ENCODE measurements around the gene SIRT3. TPM values are rescaled to one million over a fixed set of nuclear protein-coding genes. Genes with fewer than 3 reads are reported as not detected.

SIRT3 gene
- total RNA-seq, 1 experiment from 2014 or later: 13.9 TPM

GRCh38 chr11:203056-203944, 32.8 kb downstream of the SIRT3 start:
- Histone ChIP-seq H3K18ac (ENCODE audit: insufficient read length, low read depth, low read length) (no peak overlapping the region), H3K23ac (ENCODE audit: insufficient read length, low read depth, low read length) (no peak overlapping the region), H2AFZ (ENCODE audit: low read length) (no peak overlapping the region), H2BK15ac (ENCODE audit: low read depth, low read length) (no peak overlapping the region), H3K79me2 (ENCODE audit: insufficient read depth, low read length) (no peaks in the 10 kb centered on the region; the same call in 1 of the 2 replicates), H3K56ac (ENCODE audit: insufficient read length, low read depth, low read length) (no peak overlapping the region), H2BK12ac (ENCODE audit: insufficient read length, low read depth, low read length) (no peak overlapping the region), H3K27ac (ENCODE audit: insufficient read length, low read depth, low read length) (no peak overlapping the region), H3K27me3 (ENCODE audit: insufficient read depth, low read length) (no peaks in the 10 kb centered on the region), H2BK5ac (ENCODE audit: insufficient read length, low read length) (no peak overlapping the region), H2BK20ac (ENCODE audit: low read depth, low read length, poor library complexity, severe bottlenecking) (no peak overlapping the region), H2BK120ac (ENCODE audit: low read depth, low read length, poor library complexity, severe bottlenecking) (no peak overlapping the region), H3K23me2 (ENCODE audit: insufficient read length, low read depth, low read length, poor library complexity, severe bottlenecking) (peaks cover 15% of the 10 kb centered on the region), H3K4me2 (ENCODE audit: insufficient read depth, insufficient read length, low read length) (no peak overlapping the region), H3K4me1 (ENCODE audit: insufficient read depth, low read length) (no peaks in the 10 kb centered on the region; the same call in 1 of the 2 replicates), H4K91ac (ENCODE audit: insufficient read length, low read depth, low read length) (no peak overlapping the region), H4K8ac (replicated peaks; ENCODE audit: insufficient read length, low read depth, low read length) (no peak overlapping the region), H3K9me3 (ENCODE audit: control insufficient read depth, low read depth, low read length) (no peaks in the 10 kb centered on the region), H3K9ac (ENCODE audit: extremely low read depth, insufficient read length, low read length) (no peak overlapping the region), H2AK5ac (ENCODE audit: insufficient read length, low read length) (no peak overlapping the region), H4K20me1 (ENCODE audit: control insufficient read depth, insufficient read depth, insufficient read length) (no peaks in the 10 kb centered on the region), H4K5ac (ENCODE audit: insufficient read length, low read depth, low read length) (no peak overlapping the region), H3T11ph (ENCODE audit: low read length) (no peak overlapping the region), H3K14ac (ENCODE audit: insufficient read depth, low read length) (no peak overlapping the region), H3K4ac (ENCODE audit: low read depth, low read length) (no peak overlapping the region), H3K79me1 (ENCODE audit: insufficient read depth, low read depth, low read length, poor library complexity, severe bottlenecking) (peaks cover 5% of the 10 kb centered on the region)
- TF ChIP-seq CTCF (conservative IDR thresholded peaks at IDR 0.05): no peak
- H3K27me3 Mint-ChIP-seq (ENCODE audit: low read depth): peaks cover 1% of the 10 kb centered on the region; the same call in 1 of the 2 replicates
- H3K4me3 Mint-ChIP-seq: peak overlapping the region in 1 of 2 experiments; percentile 53; a peak in 1 of 5 replicates
- no peak overlapping the region; a peak in 2 of 7 replicates for H3K27ac Mint-ChIP-seq
- no peaks in the 10 kb centered on the region; a peak in 1 of 5 replicates for H3K9me3 Mint-ChIP-seq
- peaks cover 5 to 12% of the 10 kb centered on the region in 2 experiments for H3K4me1 Mint-ChIP-seq
- H3K36me3 Mint-ChIP-seq (ENCODE audit: insufficient read depth in 1 of 3, low read depth in 3 of 3): peaks cover 9 to 37% (median 23%) of the 10 kb centered on the region in 3 experiments
- WGBS (ENCODE audit: extremely low coverage, insufficient read length, low lambda C conversion rate): no CpG with 5 or more reads among the region's 7 CpGs
- no peak for DNase-seq

Data from H9 (cell line).